ENCODE results near the gene TMEM120B.
A peak's percentile ranks its signal among the peaks of the same experiment; 100 is the strongest.

TMEM120B gene

DNA sequence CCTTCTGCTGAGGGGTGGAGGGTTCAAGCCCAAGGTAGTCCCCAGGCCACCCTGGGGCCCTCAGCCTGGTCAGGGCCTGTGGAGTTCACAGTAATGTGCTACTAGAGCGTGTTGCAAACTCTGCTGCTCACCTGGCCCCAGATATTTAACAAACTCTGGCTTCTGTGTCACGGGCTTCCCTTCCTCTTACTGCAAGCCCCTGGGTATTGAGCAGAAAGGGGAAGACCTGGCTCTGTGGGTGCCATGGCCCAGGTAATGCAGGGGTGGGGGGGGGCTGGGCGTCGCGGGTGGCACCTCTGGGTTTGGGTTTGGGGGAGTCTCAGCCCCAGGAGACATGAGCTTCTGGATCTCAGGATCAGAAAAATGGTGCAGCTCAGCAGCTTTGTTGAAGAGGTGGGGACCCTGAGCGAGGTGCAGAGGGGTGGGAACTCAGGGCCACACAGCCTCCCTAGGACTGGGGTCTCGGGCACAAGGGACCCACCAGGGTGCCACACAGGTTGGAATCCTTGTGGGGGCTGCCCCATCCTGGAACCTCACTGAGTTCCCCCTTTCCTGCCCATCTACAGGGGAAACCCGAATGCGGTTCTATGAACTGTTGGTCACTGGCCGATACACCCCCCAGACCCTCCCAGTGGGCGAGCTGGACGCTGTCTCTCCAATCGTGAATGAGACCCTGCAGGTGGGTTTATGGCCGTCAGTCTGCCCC, 95.2 kb downstream of the TMEM120B start:
- no peaks in the 10 kb centered on the region for H3K9me3 Mint-ChIP-seq
- H3K4me1 Mint-ChIP-seq: peaks cover 36% of the 10 kb centered on the region
- peak in 1 of 2 donors; percentile 53 for DNase-seq (ENCODE audit: low spot score in 2 of 2)
- no peaks in the 10 kb centered on the region for H3K27me3 Mint-ChIP-seq
- H3K4me3 Mint-ChIP-seq: peak overlapping the region; percentile 76
- peak overlapping the region; percentile 82 for H3K27ac Mint-ChIP-seq
- peaks cover 12% of the 10 kb centered on the region for H3K36me3 Mint-ChIP-seq
- ATAC-seq (ENCODE audit: low read depth): peak; percentile 23

DNA sequence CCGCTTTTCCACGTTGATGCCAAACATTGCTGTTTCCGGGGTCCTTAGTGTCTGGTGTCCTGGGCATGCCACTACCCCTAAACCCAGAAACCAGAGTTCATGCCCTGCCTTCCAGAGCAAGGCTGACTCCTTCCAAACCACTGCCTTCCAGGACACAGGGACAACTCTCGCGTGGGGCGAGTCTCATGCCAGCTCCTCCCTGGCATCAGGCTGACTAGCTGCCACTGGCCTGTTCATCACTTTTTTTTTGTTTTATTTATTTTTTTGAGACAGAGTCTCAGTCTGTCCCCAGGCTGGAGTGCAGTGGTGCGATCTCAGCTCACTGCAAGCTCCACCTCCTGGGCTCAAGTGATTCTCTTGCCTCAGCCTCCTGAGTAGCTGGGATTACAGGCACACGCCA, 96.1 kb downstream of the TMEM120B start:
- Mint-ChIP-seq H3K4me3 (peak overlapping the region; percentile 25), H3K4me1 (peaks cover 44% of the 10 kb centered on the region), H3K27me3 (no peaks in the 10 kb centered on the region), H3K27ac (peak overlapping the region; percentile 60), H3K36me3 (peaks cover 16% of the 10 kb centered on the region), H3K9me3 (no peaks in the 10 kb centered on the region)
- DNase-seq (ENCODE audit: low spot score in 2 of 2) (no peak), ATAC-seq (ENCODE audit: low read depth) (no peak)

DNA sequence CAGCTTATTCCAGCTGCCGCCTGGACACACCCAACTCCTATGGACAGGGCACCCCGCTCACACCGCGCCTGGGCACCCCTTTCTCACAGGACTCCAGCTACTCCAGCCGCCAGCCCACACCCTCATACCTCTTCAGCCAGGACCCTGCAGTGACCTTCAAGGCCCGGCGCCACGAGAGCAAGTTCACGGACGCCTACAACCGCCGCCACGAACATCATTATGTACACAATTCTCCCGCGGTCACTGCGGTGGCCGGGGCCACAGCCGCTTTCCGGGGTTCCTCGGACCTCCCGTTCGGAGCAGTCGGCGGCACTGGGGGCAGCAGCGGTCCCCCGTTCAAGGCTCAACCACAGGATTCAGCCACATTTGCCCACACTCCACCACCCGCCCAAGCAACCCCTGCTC, 97.2 kb downstream of the TMEM120B start:
- Mint-ChIP-seq H3K36me3 (peaks cover 19% of the 10 kb centered on the region), H3K9me3 (no peaks in the 10 kb centered on the region), H3K4me3 (no peak overlapping the region), H3K4me1 (peaks cover 47% of the 10 kb centered on the region), H3K27me3 (no peaks in the 10 kb centered on the region), H3K27ac (peak overlapping the region; percentile 75)
- DNase-seq (ENCODE audit: low spot score in 2 of 2) (no peak), ATAC-seq (ENCODE audit: low read depth) (no peak)

DNA sequence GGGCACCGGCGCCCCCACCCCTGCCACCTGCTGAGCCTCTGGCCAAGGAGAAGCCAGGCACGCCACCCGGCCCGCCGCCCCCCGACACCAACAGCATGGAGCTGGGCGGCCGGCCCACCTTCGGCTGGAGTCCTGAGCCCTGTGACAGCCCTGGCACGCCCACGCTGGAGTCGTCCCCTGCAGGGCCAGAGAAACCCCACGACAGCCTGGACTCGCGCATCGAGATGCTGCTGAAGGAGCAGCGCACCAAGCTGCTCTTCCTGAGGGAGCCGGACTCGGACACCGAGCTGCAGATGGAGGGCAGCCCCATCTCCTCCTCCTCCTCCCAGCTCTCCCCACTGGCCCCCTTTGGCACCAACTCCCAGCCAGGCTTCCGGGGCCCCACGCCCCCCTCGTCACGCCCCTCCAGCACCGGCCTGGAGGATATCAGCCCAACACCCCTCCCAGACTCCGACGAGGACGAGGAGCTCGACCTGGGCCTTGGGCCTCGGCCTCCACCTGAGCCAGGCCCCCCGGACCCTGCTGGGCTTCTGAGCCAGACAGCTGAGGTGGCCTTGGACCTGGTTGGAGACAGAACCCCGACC, 97.8 kb downstream of the TMEM120B start:
- Mint-ChIP-seq H3K4me3 (no peak overlapping the region), H3K4me1 (peaks cover 48% of the 10 kb centered on the region), H3K36me3 (peaks cover 20% of the 10 kb centered on the region), H3K27ac (no peak overlapping the region), H3K27me3 (no peaks in the 10 kb centered on the region), H3K9me3 (no peaks in the 10 kb centered on the region)
- no peak for DNase-seq (ENCODE audit: low spot score in 2 of 2)
- no peak for ATAC-seq (ENCODE audit: low read depth)

GRCh38 chr12:121810833-121811433, 98.4 kb downstream of the TMEM120B start:
- Mint-ChIP-seq H3K9me3 (no peaks in the 10 kb centered on the region), H3K36me3 (peaks cover 22% of the 10 kb centered on the region), H3K4me3 (peak overlapping the region; percentile 83), H3K27me3 (no peaks in the 10 kb centered on the region), H3K4me1 (peaks cover 46% of the 10 kb centered on the region), H3K27ac (peak overlapping the region; percentile 80)
- DNase-seq (ENCODE audit: low spot score in 2 of 2) (no peak), ATAC-seq (ENCODE audit: low read depth) (no peak)

DNA sequence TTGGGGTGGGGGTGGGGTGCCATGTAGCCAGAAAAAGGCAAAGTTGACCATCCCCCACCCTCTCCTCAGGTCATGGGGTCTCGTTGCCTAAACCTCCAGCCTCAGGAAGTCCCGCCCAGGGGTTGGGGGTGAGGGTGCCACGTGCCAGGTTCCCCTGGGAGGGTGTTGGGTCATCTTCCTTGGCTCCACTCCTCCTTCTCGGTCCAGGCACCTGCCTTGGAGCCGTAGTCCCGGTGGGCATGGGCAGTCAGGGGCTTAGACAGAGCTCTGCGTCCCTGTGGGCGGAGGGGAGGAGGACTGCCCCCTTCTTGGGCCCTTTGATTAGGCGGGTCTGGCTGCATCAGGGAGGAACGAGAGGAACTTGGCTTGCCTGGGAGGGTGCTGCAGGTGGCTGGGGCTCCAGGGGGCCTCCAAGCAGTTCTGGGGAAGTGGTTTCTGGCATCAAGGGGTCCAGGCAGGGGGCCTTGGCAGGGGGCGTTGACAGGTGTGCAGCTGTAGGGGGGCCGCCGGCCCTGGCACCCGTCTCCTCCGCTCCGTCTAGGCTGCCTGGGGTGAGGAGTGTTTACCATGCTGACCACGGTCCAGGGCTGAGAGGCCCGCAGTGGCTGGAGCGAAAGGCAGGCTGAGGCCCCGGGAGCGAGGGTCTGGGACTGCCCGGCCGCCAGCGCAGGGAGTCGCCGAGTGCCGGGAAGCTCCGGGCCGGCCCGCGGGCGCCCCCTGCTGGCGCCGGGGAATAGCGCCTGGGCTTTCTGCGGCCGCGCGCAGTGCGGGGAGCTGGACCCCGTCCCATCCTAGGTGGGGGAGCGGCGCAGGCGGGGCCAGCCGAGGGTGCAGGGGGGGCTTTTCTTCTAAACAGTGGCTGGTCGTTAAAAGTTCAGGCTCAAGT, 99.1 kb downstream of the TMEM120B start:
- Mint-ChIP-seq H3K36me3 (peaks cover 25% of the 10 kb centered on the region), H3K9me3 (no peaks in the 10 kb centered on the region), H3K27me3 (no peaks in the 10 kb centered on the region), H3K4me3 (peak overlapping the region; percentile 83), H3K27ac (peak overlapping the region; percentile 80), H3K4me1 (peaks cover 43% of the 10 kb centered on the region)
- ATAC-seq (ENCODE audit: low read depth) (peak; percentile 75), DNase-seq (ENCODE audit: low spot score in 2 of 2) (peak; percentile 79 to 88)

DNA sequence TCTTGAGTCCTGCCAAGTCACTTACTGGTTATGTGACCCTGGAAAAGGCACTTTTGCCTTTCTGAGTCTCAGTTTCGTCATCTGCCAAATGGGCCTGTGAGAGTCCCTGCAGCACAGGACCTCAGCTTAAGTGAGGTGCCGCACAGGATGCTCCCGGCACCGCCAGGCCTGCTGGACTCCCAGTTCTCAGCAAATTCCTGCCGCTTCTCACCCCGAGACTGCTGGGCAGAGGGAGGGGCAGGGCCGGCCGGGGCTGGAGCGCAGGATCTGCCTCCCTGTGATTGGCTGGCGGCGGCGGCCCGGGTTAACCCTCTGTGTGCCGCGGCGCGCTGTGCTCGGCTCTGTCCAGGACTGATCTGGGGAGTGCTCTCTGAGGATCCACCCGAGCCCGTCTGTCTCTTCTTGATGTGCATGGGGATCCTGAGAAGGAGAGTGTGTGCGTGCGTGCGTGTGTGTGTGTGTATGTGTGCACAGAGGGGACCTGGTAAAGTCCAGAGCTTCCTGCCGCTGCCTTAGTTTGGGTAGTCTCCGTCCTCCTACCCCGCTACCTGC, 99.8 kb downstream of the TMEM120B start:
- ATAC-seq (ENCODE audit: low read depth) (peak; percentile 34), DNase-seq (ENCODE audit: low spot score in 2 of 2) (no peak)
- Mint-ChIP-seq H3K36me3 (peaks cover 26% of the 10 kb centered on the region), H3K4me3 (peak overlapping the region; percentile 83), H3K27ac (peak overlapping the region; percentile 80), H3K27me3 (no peaks in the 10 kb centered on the region), H3K4me1 (peaks cover 41% of the 10 kb centered on the region), H3K9me3 (no peaks in the 10 kb centered on the region)

- Mint-ChIP-seq H3K36me3 (peaks cover 28% of the 10 kb centered on the region), H3K4me3 (peak overlapping the region; percentile 83), H3K27me3 (no peaks in the 10 kb centered on the region), H3K4me1 (peaks cover 36% of the 10 kb centered on the region), H3K9me3 (no peaks in the 10 kb centered on the region), H3K27ac (no peak overlapping the region)
- ATAC-seq (ENCODE audit: low read depth) (no peak), DNase-seq (ENCODE audit: low spot score in 2 of 2) (no peak)
These were observed 100.7 kb downstream of the TMEM120B start for GRCh38 chr12:121812921-121813896.

GRCh38 chr12:121813951-121814350, 101.4 kb downstream of the TMEM120B start:
- H3K27me3 Mint-ChIP-seq: no peaks in the 10 kb centered on the region
- no peak overlapping the region for H3K4me3 Mint-ChIP-seq
- no peaks in the 10 kb centered on the region for H3K9me3 Mint-ChIP-seq
- no peak overlapping the region for H3K27ac Mint-ChIP-seq
- ATAC-seq (ENCODE audit: low read depth) (no peak), DNase-seq (ENCODE audit: low spot score in 2 of 2) (no peak)
- H3K36me3 Mint-ChIP-seq: peaks cover 27% of the 10 kb centered on the region
- peaks cover 33% of the 10 kb centered on the region for H3K4me1 Mint-ChIP-seq

- peaks cover 29% of the 10 kb centered on the region for H3K36me3 Mint-ChIP-seq
- ATAC-seq (ENCODE audit: low read depth): no peak
These were observed 102.0 kb downstream of the TMEM120B start for GRCh38 chr12:121814429-121815119.

GRCh38 chr12:121815263-121815662, 102.7 kb downstream of the TMEM120B start:
- H3K27ac Mint-ChIP-seq: no peak overlapping the region
- peaks cover 27% of the 10 kb centered on the region for H3K36me3 Mint-ChIP-seq
- DNase-seq (ENCODE audit: low spot score in 2 of 2): no peak
- no peak for ATAC-seq (ENCODE audit: low read depth)
- H3K27me3 Mint-ChIP-seq: no peaks in the 10 kb centered on the region
- peaks cover 33% of the 10 kb centered on the region for H3K4me1 Mint-ChIP-seq
- no peak overlapping the region for H3K4me3 Mint-ChIP-seq
- no peaks in the 10 kb centered on the region for H3K9me3 Mint-ChIP-seq

More at GRCh38 chr12:121814429-121815119, 102.0 kb downstream of the TMEM120B start:
- Mint-ChIP-seq H3K27me3 (no peaks in the 10 kb centered on the region), H3K9me3 (no peaks in the 10 kb centered on the region), H3K27ac (no peak overlapping the region), H3K4me3 (no peak overlapping the region), H3K4me1 (peaks cover 33% of the 10 kb centered on the region)
- no peak for DNase-seq (ENCODE audit: low spot score in 2 of 2)

- no peaks in the 10 kb centered on the region for H3K9me3 Mint-ChIP-seq
- peaks cover 27% of the 10 kb centered on the region for H3K36me3 Mint-ChIP-seq
- ATAC-seq (ENCODE audit: low read depth): no peak
- no peaks in the 10 kb centered on the region for H3K27me3 Mint-ChIP-seq
- peaks cover 23% of the 10 kb centered on the region for H3K4me1 Mint-ChIP-seq
- peak overlapping the region; percentile 43 for H3K27ac Mint-ChIP-seq
- no peak for DNase-seq (ENCODE audit: low spot score in 2 of 2)
- H3K4me3 Mint-ChIP-seq: no peak overlapping the region
These were observed 104.5 kb downstream of the TMEM120B start for GRCh38 chr12:121816925-121817647.

All from memory B cell (primary cell).